Left forelimb (tissue), 1 donor: ENCODE measurements around the gene OR2L2.
"Not testable (repeated sequence)": the region's sequence is repeated elsewhere in the genome, so short reads cannot be mapped to it uniquely, and the experiment has no call there.

Experiments used
- DNase-seq: peaks from one replicate; pipeline ENCODE4 v3.0.0-alpha.2; 2018; ENCODE audit warnings: low spot score

The OR2L2 gene, protein sequence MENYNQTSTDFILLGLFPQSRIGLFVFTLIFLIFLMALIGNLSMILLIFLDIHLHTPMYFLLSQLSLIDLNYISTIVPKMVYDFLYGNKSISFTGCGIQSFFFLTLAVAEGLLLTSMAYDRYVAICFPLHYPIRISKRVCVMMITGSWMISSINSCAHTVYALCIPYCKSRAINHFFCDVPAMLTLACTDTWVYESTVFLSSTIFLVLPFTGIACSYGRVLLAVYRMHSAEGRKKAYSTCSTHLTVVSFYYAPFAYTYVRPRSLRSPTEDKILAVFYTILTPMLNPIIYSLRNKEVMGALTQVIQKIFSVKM

GRCh38 chr1:248029770-248030169 is at the start of gene OR2L2:
TSS of gene OR2L2 (plus strand) at chr1:248030070. CDS start at chr1:248038268, 8,198 bp downstream.
- DNase-seq: no peak

GRCh38 chr1:247992986-247993385 is 36.9 kb upstream of the OR2L2 start:
- no peak for DNase-seq

DNA sequence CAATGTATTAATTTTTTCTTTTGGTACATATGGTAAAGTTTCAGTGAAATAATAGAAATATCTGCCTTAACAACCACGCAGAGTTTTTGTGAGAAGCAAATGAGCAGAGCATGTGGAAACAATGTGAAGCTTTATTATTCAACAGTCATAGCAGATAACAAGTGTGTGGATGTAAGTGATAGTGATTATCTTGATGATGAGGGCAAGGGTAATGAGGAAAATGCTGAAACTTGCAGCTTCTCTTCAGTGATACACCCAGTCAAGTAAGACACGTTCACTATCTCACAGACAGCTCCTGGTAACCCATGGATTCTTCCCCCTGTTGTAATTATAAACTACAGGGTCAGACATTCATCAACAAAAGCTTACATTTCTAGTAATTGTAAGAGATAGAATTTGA is 31.1 kb upstream of the OR2L2 start:
- no peak for DNase-seq

- DNase-seq: no peak
Observed at GRCh38 chr1:248000169-248000568, 29.7 kb upstream of the OR2L2 start.

GRCh38 chr1:248007778-248008177 is 22.1 kb upstream of the OR2L2 start:
- DNase-seq: no peak

DNA sequence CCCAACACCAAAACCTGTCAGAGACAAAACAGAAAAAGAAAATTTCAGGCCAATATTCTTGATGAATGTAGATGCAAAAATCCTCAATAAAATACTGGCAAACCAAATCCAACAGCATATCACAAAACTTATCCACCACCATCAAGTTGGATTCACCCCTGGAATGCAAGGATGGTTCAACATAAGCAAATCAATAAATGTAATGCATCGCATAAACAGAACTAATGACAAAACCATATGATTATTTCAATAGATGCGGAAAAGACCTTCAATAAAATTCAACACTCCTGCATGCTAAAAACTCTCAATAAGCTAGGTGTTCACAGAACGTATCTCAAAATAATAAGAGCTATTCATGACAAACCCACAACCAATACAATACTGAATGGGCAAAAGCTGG is 20.2 kb upstream of the OR2L2 start:
- DNase-seq: no peak

DNA sequence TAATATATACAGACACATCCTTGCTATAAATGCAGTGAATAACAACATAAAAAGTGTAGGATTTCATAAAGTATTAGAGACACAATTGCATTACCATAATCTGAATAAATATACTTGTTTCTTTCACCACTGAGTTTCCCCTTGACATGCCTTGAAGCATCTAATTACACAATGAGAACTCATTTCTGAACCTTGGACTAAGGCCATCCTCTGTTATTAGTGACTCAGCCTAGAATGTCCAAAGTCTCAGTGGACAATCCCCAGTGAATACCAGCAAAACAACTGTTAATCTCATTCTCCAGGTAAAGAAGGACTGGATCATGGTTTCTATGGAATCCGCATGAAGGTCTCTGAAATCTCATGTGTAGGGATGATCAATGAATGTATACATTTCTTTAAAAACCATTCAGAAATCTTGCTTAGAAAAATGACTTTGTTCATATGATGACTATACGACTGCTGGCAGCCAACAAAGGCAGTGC is 16.6 kb upstream of the OR2L2 start, which contains the start of gene OR2L5:
TSS of gene OR2L5 (plus strand) at position 432 of the 482 bp plus-strand sequence. CDS start 8,288 bp downstream, outside the sequence.
- no peak for DNase-seq

- no peak for DNase-seq
Observed at GRCh38 chr1:248015803-248016202, 14.1 kb upstream of the OR2L2 start.

GRCh38 chr1:248045209-248045608 is 15.3 kb downstream of the OR2L2 start:
- no peak for DNase-seq

GRCh38 chr1:248046536-248046935 is 16.7 kb downstream of the OR2L2 start, which contains the start of gene OR2L3:
TSS of gene OR2L3 (plus strand) at chr1:248046836. CDS start at chr1:248060682, 13,846 bp downstream.
- no peak for DNase-seq

- DNase-seq: no peak
Observed at GRCh38 chr1:248047008-248047407, 17.1 kb downstream of the OR2L2 start.

GRCh38 chr1:248054671-248055070 is 24.8 kb downstream of the OR2L2 start:
- no peak for DNase-seq

DNA sequence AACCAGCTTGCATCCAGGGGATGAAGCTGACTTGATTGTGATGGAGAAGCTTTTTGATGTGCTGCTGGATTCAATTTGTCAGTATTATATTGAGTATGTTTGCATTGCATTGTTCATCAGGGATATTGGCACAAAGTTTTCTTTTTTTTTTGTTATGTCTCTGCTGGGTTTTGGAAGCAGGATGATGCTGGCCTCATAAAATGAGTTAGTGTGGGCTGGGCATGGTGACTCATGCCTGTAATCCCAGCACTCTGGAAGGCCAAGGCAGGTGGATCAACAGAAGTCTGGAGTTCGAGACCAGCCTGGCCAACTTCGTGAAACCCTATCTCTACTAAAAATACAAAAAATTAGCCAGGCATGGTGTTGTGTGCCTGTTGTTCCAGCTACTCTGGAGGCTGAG is 25.4 kb downstream of the OR2L2 start:
- no peak for DNase-seq

DNA sequence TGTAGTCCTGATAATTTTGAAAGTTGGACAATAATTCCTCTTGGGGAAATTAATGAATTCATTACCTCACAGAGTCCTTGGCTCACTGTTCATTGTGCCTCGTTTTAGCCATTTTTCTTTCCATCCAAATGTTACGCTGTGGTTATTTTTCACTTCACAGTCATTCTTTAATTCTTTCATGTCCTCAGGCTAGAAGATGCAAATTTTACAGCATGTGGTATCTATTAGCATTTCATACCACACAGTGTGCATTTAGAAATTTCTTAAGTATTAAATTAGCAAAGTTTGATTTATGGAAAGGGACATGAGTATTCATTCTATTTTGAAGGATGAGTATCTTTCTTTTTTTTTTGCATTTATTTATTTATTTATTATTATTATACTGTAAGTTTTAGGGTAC is 35.2 kb downstream of the OR2L2 start:
- DNase-seq: no peak

- no peak for DNase-seq
Observed at GRCh38 chr1:248065604-248066003, 35.7 kb downstream of the OR2L2 start.

DNA sequence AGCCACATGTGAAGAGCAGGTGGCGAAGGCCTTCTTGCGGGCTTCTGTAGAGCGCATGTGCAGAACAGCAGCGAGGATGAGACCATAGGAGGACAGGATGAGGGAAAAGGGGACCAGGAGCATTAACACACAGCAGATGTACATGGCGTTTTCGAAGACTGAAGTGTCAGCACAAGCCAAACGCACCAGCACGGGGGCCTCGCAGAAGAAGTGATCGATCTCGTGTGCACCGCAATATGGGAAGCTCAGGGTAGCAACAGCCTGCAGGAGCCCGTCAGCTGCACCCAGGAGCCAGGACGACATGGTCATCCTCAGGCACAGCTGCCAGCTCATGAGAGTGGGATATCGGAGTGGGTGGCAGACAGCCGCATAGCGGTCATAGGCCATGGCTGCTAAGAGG is 54.0 kb downstream of the OR2L2 start:
- DNase-seq: not testable (repeated sequence)
